Activated naive CD4-positive, alpha-beta T cell treated with anti-CD3 and anti-CD28 coated beads, Interleukin-2, amount 50 U/mL, for 72 hours (primary cell): Measurements from ENCODE around the gene GPM6B. TPM values are rescaled to one million over a fixed set of nuclear protein-coding genes. Genes with fewer than 3 reads are reported as not detected.
"Not testable (repeated sequence)": the region's sequence is repeated elsewhere in the genome, so short reads cannot be mapped to it uniquely, and the experiment has no call there.

Experiments
- ATAC-seq, 2 donors: fragments of 150-1000 bp; cut with Tn5 transposase; 2 replicates each; pipeline ENCODE4 v1.10.0; 2021; ENCODE audit warnings: mild to moderate bottlenecking in 2 of 2, moderate library complexity in 2 of 2
- DNase-seq, 2 donors: peaks; one replicate each; pipeline ENCODE4 v3.0.0; 2021 to 2022; ENCODE audit warnings: low spot score in 2 of 2
- H3K27ac Mint-ChIP-seq, 2 donors: one replicate each; pipeline ENCODE4 v1.8.0; 2022; ENCODE audit warnings: mild to moderate bottlenecking in 2 of 2, mixed read lengths in 2 of 2
- H3K36me3 Mint-ChIP-seq, 2 donors: one replicate each; pipeline ENCODE4 v1.8.0; 2022; ENCODE audit warnings: mixed read lengths in 2 of 2
- H3K9me3 Mint-ChIP-seq, 2 donors: one replicate each; pipeline ENCODE4 v1.8.0; 2022; ENCODE audit warnings: mixed read lengths in 2 of 2
- total RNA-seq, 2 donors: library from RNA; stranded (reverse); gene quantifications; one replicate each; pipeline ENCODE4 v1.2.3, GENCODE V29; 2022

The GPM6B gene
- total RNA-seq, 2 donors from 2014 or later, result not detected

GRCh38 chrX:13755254-13755653 lies 61.6 kb downstream of the GPM6B start:
- Mint-ChIP-seq H3K9me3 (no peaks in the 10 kb centered on the region), H3K36me3 (peaks cover 0 to 7% of the 10 kb centered on the region in 2 donors), H3K27ac (no peak overlapping the region)
- ATAC-seq (no peak), DNase-seq (no peak)

DNA sequence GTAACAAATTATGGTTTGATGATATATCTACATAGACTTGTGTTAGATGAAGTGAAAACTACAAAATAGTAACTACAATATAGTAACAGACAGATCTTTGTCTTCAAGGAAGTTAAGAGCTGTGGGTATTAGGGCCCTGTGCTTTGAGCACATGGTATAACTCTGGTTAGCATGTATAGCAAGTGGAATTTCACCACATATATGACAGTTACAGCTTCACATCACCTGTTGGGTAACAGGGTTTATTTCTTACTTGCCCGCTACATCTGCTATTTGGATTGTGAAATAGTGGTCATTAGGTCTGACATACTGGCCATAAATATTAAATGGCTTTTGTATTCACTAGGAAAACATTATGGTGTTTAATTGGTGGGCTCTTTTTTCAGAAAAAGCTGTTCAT lies 62.1 kb downstream of the GPM6B start:
- H3K36me3 Mint-ChIP-seq, result peaks cover 0 to 7% of the 10 kb centered on the region in 2 donors
- H3K27ac Mint-ChIP-seq, result no peak overlapping the region

DNA sequence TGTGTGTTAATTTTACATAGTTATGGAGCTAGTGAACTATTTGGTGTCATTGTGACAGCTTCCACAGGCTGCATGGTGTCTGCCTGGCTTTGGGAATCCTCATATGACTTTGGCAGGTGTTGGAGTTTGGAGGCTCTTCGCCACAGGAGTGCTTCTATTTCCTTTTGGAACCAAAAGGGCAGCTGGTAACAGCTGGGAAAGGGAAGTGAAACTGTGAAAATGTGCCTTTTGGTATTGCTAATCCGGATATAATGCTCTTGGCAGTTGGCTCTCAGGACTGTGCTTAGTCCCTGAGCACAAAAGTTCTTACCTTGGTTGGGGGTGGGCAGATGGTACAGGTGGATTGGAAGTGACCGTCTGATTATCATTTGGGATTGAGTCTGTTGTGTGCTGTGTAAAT lies 64.2 kb downstream of the GPM6B start:
- Mint-ChIP-seq H3K9me3 (no peaks in the 10 kb centered on the region), H3K27ac (peak overlapping the region; percentile 7 to 12), H3K36me3 (peaks cover 0 to 7% of the 10 kb centered on the region in 2 donors)
- no peak for DNase-seq
- ATAC-seq, result no peak

More for the DNA sequence above, 62.1 kb downstream of the GPM6B start:
- no peaks in the 10 kb centered on the region for H3K9me3 Mint-ChIP-seq
- no peak for ATAC-seq
- DNase-seq, result no peak

GRCh38 chrX:13752141-13752540 lies 64.8 kb downstream of the GPM6B start:
- ATAC-seq, result no peak
- DNase-seq, result no peak
- H3K9me3 Mint-ChIP-seq, result no peaks in the 10 kb centered on the region
- no peak overlapping the region for H3K27ac Mint-ChIP-seq
- peaks cover 0 to 7% of the 10 kb centered on the region in 2 donors for H3K36me3 Mint-ChIP-seq

DNA sequence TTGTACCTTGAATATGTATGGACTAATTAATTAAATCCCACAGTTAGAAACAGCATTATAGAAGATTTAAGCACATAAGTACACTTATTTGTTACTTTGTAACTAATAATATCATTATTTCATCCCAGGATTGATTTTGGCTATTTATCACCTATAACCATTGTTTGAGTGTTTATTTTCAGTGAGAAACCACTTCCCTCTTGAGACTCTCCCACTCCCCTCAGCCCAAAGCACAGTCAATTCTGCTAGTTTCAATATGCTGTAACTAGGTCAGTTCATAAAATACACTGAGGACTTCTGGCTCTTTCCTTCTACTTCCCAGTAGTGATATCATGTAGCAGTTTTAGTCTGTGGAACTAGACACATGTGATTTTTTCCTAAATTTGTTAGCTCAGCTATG lies 66.1 kb downstream of the GPM6B start:
- Mint-ChIP-seq H3K27ac (peak overlapping the region in 1 of 2 donors; percentile 9), H3K36me3 (peaks cover 0 to 7% of the 10 kb centered on the region in 2 donors), H3K9me3 (no peaks in the 10 kb centered on the region)
- DNase-seq (no peak), ATAC-seq (no peak)

DNA sequence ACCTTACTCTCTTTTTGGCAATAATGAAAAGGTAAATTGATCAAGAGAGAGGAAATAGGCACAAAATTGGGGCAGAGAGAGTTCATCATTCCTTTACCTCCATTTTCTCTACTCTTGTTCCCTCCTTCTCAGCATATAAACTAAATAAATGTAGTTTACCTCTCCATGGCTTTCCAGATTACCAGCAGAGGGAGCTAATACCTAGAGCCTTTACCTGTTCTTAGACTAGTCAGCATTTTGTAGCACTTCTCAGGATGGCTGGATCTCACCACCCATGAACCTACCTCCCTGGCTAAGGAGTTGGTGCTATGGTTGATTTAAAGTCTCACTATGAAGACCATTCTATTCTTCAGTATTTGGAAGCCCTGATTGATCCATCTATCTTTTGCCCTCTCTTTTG lies 66.7 kb downstream of the GPM6B start:
- Mint-ChIP-seq H3K36me3 (peaks cover 0 to 7% of the 10 kb centered on the region in 2 donors), H3K27ac (peak overlapping the region in 1 of 2 donors; percentile 9), H3K9me3 (no peaks in the 10 kb centered on the region)
- DNase-seq (no peak), ATAC-seq (peak; percentile 53 to 64)

GRCh38 chrX:13748486-13748885 lies 68.4 kb downstream of the GPM6B start:
- Mint-ChIP-seq H3K27ac (no peak overlapping the region), H3K36me3 (peaks cover 0 to 7% of the 10 kb centered on the region in 2 donors), H3K9me3 (no peaks in the 10 kb centered on the region)
- no peak for ATAC-seq
- DNase-seq, result no peak

DNA sequence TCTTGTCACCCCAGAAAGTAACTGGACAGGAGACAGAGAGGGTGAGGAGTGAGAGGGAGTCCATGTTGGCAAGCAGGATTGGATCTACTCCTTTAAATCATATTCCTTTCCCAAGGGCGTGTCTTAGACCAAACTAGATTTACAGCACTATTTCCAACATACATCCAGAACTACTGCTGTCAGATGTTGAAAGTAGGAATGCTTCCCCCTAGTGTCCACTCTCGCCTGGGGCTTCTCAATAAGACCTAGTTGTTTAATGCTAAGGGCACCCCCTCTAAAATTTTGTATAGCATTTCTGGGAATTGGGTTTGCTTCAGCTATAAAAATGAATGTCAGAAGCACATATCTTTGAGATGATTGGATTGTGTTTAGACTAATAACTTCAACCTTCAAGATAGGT lies 69.1 kb downstream of the GPM6B start:
- DNase-seq (no peak), ATAC-seq (no peak)
- H3K27ac Mint-ChIP-seq, result peak overlapping the region; percentile 26 to 55
- H3K9me3 Mint-ChIP-seq, result no peaks in the 10 kb centered on the region
- H3K36me3 Mint-ChIP-seq, result peaks cover 0 to 3% of the 10 kb centered on the region in 2 donors

GRCh38 chrX:13742397-13743176 lies 74.3 kb downstream of the GPM6B start:
- Mint-ChIP-seq H3K27ac (peak overlapping the region; percentile 84 to 88), H3K36me3 (no peaks in the 10 kb centered on the region), H3K9me3 (no peaks in the 10 kb centered on the region)
- DNase-seq, result peak in 1 of 2 donors; percentile 27
- ATAC-seq, result peak; percentile 94 to 96

- no peak for ATAC-seq
- no peak for DNase-seq
- Mint-ChIP-seq H3K9me3 (no peaks in the 10 kb centered on the region), H3K36me3 (no peaks in the 10 kb centered on the region), H3K27ac (peak overlapping the region in 1 of 2 donors; percentile 84)
Observed at GRCh38 chrX:13741695-13742094, 75.2 kb downstream of the GPM6B start.

- ATAC-seq, result peak; percentile 97 to 99
- Mint-ChIP-seq H3K9me3 (no peaks in the 10 kb centered on the region), H3K27ac (peak within 1 kb of the TSS; percentile 96 to 98), H3K36me3 (peaks cover 31 to 33% of the 10 kb centered on the region in 2 donors)
- DNase-seq, result peak; percentile 87 to 93
Observed at GRCh38 chrX:13734278-13735172, 82.4 kb downstream of the GPM6B start, which contains the start of the genes OFD1 and TRAPPC2. Gene OFD1 (plus strand): TSS chrX:13734748. CDS start chrX:13735072, 324 bp downstream. Gene TRAPPC2 (minus strand): TSS chrX:13734620. CDS start chrX:13719963, 14,657 bp downstream.

- H3K27ac Mint-ChIP-seq, result peak overlapping the region; percentile 96 to 98
- peaks cover 31 to 38% of the 10 kb centered on the region in 2 donors for H3K36me3 Mint-ChIP-seq
- DNase-seq, result no peak
- H3K9me3 Mint-ChIP-seq, result no peaks in the 10 kb centered on the region
- ATAC-seq, result no peak
Observed at GRCh38 chrX:13733506-13733905, 83.4 kb downstream of the GPM6B start.

- peak overlapping the region in 1 of 2 donors; percentile 25 for H3K27ac Mint-ChIP-seq
- H3K9me3 Mint-ChIP-seq, result peaks cover 0 to 1% of the 10 kb centered on the region in 2 donors
- no peak for DNase-seq
- peaks cover 36 to 46% of the 10 kb centered on the region in 2 donors for H3K36me3 Mint-ChIP-seq
- no peak for ATAC-seq
Observed at GRCh38 chrX:13732246-13733067, 84.4 kb downstream of the GPM6B start.

- not testable (repeated sequence) for H3K27ac Mint-ChIP-seq, H3K9me3 Mint-ChIP-seq, ATAC-seq, DNase-seq
- peaks cover 54 to 65% of the 10 kb centered on the region in 2 donors for H3K36me3 Mint-ChIP-seq
Observed at GRCh38 chrX:13730523-13730922, 86.4 kb downstream of the GPM6B start.

DNA sequence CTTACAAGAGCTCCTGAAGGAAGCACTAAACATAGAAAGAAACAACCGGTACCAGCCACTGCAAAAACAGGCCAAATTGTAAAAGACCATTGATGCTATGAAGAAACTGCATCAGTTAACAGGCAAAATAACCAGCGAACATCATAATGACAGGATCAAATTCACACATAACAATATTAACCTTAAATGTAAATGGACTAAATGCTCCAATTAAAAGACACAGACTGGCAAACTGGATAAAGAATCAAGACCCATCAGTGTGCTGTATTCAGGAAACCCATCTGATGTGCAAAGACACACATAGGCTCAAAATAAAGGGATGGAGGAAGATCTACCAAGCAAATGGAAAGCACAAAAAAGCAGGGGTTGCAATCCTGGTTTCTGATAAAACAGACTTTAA lies 90.3 kb downstream of the GPM6B start:
- DNase-seq, H3K27ac Mint-ChIP-seq, ATAC-seq: not testable (repeated sequence)
- Mint-ChIP-seq H3K9me3 (peaks cover 5 to 18% of the 10 kb centered on the region in 2 donors), H3K36me3 (peaks cover 33 to 64% of the 10 kb centered on the region in 2 donors)

DNA sequence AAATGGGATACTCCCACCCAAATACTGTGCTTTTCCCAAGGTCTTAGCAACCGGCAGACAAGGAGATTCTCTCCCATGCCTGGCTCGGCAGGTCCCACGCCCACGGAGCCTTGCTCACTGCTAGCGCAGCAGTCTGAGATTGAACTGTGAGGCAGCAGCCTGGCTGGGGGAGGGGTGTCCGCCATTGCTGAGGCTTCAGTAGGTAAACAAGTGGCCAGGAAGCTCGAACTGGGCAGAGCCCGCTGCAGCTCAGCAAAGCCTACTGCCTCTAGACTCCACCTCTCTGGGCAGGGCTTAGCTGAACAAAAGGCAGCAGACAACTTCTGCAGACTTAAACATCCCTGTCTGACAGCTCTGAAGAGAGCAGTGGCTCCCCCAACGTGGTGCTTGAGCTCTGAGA lies 92.0 kb downstream of the GPM6B start:
- not testable (repeated sequence) for DNase-seq, H3K27ac Mint-ChIP-seq, ATAC-seq
- Mint-ChIP-seq H3K36me3 (peaks cover 31 to 61% of the 10 kb centered on the region in 2 donors), H3K9me3 (peaks cover 5 to 18% of the 10 kb centered on the region in 2 donors)
